GM12873 (cell line): ENCODE results near the gene MAN1C1.

Experiments used
- CTCF ChIP-seq: IDR thresholded peaks from 2 replicates; pipeline ENCODE4 v1.5.1; 2012; ENCODE audit warnings: low read depth, mild to moderate bottlenecking, moderate library complexity, low read length, control low read depth; ENCODE audit not compliant: insufficient read depth; ENCODE audit errors: missing control alignments

The MAN1C1 gene

GRCh38 chr1:25811384-25812082 is 194.9 kb downstream of the MAN1C1 start:
- no peak for TF ChIP-seq CTCF

DNA sequence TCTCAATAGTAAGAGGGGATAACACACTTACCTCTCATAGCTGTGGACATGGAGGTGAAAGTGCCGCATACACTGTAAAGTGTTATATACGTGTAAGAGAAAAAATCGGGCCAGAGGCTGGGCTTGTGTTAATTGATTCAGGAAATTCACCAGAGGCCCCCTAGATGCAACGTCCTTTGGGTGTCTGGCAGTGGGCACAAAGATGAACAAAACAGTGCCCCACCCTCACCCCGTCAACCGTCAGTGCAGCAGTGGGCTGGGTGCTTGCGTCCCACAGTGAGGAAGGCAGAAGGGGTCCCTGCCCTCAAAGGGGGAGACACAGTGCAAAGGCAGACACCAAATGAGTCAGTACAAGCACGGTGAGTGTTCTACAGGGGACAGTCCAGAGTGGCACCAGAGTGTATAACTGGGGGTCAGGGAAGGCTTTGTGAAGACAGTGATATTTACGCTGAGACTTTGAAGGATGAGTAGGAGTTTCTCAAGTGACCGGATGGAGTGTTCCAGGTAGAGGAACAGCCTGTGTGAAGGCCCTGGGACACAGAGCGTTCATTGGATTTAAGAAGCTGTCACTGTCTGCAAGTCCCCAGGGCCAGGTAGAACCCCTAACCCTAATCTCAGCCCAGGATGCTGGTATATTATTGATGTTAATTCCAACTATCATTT is 196.6 kb downstream of the MAN1C1 start:
- no peak for TF ChIP-seq CTCF

DNA sequence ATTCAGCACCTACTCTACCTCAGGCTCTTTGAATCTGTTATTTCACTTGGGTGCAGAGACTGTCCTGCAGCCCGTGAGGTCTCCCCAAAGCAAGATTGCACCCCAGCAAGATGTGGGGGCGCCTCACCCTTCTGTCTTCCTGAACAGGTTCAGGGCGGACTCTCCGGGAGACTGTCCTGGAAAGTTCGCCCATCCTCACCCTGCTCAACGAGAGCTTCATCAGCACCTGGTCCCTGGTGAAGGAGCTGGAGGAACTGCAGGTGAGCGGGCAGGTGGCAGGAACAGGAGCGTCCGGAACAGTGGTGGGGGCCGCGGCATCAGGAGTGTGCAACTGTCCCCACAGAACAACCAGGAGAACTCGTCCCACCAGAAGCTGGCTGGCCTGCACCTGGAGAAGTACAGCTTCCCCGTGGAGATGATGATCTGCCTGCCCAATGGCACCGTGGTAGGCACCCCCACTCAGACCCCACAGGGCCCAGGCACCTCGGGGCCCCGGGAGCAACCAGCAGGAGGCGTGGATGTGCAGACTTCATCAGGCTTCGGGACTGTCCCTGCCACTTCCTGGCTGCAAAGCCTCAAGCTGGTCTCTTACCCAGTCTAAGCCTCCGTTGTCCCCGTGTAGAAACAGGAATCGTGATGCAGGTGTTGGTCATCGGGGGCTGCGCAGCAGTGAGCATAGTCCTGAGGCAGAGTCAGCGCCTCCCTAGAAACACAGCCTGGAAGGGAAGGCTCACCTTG is 197.3 kb downstream of the MAN1C1 start:
- peak; percentile 37 for TF ChIP-seq CTCF

DNA sequence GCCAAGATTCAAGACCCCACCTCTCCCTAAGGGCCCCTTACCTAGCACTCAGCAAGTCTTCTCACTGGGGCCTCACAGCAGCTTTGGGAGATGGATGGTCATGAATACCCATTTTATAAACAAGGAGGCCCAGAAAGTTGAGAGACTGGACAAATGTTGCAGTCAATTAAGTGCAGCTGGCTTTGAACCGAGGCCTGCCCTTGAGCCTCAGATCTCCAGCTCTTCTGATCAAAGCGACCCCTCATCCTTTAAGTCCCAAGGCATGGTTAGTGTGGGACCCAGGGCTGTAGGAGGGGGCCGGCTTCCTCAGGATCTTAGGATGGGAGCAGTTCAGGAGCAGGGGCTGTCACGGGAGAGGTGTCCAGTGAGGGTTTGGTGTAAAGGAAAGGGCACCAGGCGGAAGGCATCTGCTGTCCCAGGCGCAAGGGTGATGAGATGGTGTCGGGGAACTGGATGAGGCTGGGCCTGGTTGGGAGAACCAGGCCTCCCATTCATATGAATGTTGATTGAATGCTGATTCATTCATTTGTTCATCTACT is 198.0 kb downstream of the MAN1C1 start:
- TF ChIP-seq CTCF, result no peak

DNA sequence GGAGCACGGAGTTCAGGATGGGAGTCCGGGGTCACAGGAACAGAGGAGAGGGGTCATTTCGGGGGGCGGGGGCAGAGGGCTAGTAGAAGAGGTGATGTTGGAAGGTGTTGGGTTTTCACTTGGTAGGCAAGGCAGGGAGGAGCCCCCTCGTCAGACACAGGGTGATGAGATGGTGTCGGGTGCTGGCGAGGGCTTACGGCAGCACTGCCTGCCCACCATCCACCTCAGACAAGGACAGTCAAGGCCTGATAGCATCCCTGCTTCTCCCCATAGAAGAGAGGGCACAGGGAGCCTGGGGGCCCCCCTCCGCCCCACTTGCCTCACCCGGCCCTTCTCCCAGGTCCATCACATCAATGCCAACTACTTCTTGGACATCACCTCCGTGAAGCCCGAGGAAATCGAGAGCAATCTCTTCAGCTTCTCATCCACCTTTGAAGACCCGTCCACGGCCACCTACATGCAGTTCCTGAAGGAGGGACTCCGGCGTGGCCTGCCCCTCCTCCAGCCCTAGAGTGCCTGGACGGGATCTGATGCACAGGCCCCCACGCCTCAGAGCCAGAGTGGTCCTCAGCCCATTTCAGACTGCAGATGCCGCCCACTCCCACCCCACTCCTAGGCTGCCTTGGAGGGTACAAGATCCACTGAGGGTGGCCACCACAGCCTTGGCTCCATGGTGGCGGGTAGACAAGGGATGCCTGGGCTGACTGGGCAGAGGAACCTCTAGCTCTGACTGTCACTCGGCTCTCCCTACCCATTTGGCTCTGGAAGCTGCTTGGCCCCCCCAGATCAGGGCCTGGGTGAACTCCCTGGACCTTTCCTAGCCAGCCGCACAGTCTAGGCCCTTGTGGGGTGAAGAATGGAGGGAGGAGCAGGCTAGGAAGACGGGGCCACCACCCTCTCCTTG is 198.9 kb downstream of the MAN1C1 start:
- no peak for TF ChIP-seq CTCF

DNA sequence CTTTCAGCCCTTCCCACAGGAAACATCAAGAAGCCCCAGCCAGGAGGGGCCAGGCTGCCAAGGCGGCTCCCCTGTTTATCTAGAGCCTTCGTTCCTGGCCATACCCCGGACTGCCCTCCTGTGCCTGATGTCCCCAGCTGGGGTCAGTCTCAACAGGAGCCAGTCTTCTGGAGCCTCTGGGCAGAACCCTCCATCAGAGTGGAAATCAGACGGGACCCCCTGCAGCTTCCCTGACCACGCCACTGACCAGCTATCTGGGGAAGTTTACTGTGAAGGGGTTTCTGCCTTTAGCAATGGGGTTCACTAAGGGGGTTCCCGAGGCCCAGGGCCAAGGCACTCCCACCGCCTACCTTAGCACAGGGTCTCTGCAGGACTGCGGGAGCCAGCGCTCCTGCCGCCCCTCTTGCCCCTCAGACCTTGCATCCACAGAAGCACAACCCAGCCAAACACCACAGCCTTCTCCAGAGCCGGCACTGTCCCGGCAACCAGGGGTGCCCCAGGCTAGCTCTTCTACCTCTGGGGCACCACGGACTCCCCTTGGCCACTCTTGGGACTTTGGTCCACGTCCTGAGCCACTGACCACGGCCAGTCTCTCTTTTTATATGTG is 199.6 kb downstream of the MAN1C1 start:
- no peak for TF ChIP-seq CTCF
